Fibroblast of skin of right biceps (primary cell): ENCODE results near the gene RAB3D.
A peak's percentile ranks its signal among the peaks of the same experiment; 100 is the strongest.
"Not testable (repeated sequence)": the region's sequence is repeated elsewhere in the genome, so short reads cannot be mapped to it uniquely, and the experiment has no call there.

Source experiments
- DNase-seq: peaks from one replicate; pipeline ENCODE4 v3.0.0-alpha.2; 2013

Gene RAB3D

DNA sequence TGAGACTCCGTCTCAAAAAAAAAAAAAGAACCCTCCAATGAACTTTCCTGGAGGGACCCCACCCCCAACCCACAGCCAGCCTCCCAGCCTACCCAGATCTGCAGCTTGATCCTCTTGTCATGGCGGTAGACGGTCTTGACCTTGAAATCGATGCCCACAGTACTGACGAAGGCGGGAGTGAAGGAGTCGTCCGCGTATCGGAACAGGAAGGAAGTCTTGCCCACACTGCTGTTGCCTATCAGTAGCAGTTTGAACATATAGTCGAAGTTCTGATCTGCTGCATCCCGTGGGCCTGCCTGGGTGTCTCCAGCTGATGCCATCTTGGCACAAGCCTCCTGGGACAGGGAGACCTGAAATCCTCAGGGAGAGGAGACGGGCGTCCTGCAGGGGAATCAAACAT, 2.4 kb downstream of the RAB3D start:
- DNase-seq, result no peak

DNA sequence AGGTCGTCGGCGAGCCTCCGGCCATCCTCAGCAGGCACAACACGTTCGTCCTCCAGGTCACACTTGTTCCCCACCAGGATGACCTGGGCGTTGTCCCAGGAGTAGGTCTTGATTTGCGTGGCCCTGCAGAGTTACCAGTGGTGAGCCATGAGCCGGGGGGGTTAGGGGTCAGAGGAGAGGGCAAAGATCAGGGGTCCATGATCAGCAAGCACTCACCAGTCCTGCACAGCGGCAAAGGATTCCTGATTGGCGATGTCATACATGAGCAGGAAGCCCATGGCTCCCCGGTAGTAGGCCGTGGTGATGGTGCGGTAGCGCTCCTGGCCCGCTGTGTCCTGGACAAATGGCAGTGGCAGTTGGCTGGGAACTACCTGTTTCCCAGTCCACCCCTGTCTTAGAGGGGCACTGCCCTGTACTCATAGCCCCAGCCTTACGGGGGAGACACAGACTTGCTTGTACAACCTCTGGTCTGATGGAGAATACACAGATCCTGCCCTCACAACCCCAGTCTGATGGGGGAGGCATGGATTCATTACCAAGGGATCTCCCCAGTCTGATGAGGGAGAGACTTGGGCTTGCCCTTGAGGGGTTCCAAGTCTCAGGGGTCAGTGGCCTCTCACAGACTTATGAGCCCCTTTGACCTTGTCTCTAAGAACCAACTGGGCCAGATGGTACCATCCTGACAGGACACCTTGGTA, 3.9 kb downstream of the RAB3D start:
- DNase-seq, result no peak

DNA sequence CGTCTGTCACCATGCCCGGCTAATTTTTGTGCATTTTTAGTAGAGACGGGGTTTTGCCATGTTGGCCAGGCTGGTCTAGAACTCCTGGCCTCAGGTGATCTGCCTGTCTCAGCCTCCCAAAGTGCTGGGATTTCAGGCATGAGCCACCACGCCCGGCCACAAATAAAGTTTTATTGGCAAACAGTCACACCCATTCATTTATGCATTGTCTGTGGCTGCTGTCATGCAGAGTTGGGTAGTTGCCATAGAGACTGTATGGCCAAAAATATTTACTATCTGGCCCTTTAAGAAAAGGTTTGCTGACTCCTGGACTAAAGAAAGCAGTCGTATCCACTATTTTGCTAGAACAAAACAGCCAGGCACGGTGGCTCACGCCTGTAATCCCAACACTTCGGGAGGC, 5.6 kb downstream of the RAB3D start:
- peak; percentile 32 for DNase-seq

DNA sequence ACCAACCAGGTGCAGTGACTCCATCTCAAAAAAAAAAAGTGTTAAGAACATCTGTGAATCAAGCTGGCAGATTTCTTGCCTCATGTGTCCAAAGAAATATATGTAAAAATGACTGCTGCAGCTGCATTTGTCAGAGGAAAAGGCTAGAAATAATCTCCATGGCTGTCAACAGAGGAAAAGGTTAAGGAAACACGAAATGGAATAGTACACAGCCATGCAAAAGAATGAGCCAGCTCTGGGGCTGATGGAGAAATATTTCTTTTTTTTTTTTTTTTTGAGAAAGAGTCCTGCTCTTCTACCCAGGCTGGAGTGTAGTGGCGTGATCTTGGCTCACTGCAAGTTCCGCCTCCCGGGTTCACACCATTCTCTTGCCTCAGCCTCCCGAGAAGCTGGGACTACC, 6.6 kb downstream of the RAB3D start:
- no peak for DNase-seq

DNA sequence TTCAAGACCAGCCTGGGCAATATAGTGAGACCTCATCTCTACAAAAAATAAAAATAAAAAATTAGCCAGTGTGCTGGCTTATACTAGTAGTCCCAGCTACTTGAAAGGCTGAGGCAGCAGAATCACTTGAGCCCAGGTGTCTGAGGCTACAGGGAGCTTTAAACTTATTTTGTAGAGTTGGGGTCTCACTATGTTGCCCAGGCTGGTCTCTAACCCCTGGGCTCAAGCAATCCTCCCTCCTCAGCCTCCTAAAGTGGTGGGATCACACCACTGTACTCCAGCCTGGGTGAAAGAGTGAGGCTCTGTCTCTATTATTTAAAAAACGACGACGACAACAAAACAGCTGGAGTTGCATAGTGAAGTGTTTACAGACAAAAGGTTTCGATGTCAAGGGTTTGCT, 8.0 kb downstream of the RAB3D start:
- no peak for DNase-seq

DNA sequence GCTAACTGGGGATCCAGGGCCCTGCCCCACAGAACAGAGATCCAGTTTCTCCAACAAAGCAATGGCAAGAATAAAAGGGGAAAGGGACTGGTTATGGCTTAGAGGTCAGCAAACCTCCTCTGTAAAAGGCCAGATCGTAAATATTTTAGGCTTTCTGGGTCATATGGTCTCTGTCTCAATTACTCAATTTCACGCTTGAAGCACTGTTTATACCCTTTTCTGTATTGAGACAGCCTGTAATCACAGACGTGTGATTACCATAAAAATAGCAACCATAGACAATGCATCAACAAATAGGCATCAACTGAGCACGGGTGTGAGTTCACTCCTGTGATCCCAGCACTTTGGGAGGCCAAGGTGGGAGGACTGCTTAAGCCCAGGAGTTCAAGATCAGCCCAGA, 9.3 kb downstream of the RAB3D start:
- DNase-seq, result no peak

DNA sequence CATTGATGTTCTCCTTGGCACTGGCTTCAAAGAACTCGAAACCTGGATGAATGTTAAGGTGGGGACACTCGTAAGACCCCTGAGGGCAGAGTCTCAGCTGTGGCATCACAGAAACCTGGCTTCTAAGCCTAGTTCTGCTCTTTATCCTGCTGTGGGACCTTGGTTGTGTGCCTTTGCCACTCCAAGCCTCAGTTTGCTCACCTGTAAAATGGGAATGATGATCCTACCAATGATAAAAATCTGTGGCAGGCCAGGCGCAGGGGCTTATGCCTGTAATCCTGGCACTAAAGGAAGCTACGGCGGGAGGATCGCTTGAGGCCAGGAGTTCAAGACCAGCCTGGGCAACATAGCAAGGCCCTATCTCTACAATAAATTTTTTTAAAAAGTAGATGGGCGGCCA, 13.9 kb downstream of the RAB3D start:
- no peak for DNase-seq

DNA sequence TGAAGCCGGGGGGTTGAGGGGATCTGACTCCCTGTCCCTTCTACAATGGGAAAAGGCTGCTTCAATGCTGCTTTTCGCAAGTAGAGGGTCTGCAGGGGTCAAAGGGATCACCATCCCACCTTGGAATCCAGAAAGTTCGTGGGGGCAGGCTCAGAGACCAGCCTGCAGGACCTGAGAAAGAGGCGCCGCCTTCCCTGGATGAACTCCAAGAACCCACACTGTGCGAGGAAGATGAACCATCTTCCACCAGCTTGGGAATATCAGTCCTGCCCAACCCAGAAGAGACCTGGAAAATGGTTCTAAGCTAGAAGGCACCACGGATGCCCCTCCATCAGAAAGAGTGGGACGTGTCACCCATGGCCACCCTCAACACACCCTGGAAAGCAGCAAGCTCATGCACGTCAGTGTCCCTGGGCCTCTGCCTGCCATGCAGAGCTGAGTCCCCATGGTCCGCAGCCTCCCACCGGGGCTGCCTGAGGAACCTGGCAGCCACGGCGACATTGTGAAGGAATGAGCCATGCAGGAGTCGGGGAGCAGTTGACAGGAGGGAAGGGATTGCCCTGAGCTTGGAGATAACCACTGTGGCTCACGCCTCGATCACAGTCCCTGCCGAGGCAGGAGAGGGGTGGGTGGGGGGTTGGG, 14.6 kb downstream of the RAB3D start:
- no peak for DNase-seq

DNA sequence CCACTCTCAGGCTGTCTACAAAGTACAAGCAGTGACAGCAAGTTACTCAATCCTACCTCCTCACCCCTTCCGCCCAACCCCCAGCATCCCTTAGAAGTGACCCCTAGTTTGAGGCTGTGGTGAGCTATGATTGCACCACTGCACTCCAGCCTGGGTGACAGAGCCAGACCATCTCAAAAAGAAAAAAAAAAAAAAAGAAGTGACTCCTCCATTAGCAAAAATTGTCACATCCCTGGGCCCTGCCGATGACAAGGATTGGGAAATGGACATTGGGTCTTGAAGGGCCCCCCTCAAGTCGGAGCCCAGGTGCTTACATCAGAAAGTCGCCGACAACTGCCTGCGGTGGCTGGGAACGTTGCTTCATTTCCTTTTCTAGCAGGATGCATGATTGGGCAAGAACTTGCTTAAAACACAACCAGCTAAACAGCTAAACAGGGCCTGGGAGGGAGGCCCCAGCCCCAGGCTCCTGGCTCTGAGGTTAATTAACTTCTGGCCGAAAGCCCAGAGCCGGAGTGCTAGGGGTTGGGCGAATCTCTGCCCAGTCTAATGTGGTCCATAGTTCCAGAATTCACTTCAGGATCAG, 15.3 kb downstream of the RAB3D start:
- DNase-seq, result peak; percentile 91

DNA sequence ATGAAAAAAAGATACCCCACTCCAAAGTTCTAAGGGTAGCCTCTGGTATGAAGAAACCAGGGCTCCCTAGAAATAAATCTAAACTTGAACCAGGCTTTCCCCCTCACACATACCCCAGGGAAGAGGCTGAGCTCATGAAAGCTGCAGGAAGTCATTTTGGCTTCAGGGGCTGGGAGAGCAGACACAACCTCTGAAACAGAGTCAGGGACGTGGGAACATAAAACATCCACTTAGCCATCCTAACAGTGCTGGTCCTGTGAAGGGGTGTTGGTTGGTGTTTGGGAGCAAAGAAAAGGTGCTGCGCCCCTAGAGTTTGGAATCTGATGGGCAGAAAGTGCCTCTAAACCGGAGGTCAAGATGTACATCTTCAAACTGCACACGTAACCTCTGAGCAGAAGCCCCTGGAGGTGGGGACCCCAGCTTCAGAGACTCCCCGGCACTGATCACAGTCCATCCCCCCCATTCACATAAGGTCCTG, 15.8 kb downstream of the RAB3D start:
- DNase-seq, result no peak

DNA sequence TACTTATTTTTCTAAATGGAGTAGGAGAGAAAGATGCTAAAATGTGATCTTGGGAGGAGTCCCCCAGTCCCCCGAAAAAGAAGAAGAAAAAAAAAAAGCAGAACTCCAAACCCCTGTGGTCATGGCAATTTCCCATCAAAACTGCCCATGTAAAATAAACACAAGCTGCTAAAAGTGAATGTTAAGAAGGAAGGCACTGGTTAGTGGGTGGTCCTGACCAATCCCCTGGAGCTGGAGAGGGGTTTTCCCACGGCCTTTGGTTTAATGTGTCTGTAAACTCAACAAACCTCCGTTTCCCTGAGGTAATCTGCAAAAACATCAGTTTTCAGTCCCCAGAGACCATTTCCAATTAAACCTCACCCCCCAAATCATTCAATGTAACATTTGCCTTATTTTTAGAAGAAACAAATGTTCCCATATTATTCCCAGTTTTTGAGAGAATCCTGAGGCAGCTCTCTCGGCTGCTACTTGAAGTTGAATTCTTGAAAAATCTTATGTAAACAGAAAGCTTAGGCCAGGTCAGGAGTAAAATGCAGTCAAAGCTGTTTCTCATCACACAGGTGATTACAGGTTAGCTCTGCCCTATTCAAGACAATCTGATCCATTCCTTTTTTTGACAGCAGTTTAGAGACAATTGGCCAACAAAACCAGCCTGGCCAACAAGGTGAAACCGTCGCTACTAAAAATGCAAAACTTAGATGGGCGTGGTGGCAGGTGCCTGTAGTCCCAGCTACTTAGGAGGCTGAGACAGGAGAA, 17.0 kb downstream of the RAB3D start:
- DNase-seq, result no peak

DNA sequence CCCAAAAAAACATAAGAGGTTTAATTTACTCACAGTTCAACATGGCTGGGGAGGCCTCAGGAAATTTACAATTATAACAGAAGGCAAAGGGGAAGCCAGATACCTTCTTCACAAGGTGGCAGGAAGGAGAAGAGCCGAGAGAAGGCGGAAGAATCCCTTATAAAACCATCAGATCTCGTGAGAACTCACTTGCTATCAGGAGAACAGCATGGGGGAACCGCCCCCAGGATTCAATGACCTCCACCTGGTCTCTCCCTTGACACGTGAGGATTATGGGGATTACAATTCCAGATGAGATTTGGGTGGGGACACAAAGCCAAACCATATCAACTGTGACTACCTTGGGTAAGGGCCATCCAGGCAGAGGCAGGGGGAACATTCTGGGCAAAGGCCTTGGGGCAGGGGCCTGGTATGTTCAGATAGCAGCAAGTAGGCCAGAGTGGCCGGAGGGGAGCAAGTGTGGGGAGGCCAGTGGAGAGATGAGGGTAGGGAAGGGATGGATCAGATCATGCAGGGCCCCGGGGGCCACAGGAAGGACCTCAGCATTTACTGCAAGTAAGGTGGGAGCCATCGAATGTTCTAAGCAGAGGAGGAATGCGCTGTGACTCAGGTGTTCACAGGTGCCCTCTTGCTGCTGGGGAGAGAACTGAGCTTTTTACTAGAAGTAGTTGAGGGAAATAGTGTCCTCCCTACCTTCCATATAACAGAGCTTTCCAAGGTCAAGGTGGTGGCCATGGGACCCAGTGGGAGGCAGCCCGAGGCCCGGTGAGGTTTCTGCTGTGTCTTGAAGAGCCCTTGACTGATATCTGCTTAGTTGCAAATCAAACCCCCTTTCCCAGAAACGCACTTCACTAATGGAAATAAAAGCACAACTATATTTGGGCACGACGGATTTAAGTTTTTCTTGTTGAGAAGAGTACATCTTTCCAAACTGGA, 18.0 kb downstream of the RAB3D start:
- no peak for DNase-seq

DNA sequence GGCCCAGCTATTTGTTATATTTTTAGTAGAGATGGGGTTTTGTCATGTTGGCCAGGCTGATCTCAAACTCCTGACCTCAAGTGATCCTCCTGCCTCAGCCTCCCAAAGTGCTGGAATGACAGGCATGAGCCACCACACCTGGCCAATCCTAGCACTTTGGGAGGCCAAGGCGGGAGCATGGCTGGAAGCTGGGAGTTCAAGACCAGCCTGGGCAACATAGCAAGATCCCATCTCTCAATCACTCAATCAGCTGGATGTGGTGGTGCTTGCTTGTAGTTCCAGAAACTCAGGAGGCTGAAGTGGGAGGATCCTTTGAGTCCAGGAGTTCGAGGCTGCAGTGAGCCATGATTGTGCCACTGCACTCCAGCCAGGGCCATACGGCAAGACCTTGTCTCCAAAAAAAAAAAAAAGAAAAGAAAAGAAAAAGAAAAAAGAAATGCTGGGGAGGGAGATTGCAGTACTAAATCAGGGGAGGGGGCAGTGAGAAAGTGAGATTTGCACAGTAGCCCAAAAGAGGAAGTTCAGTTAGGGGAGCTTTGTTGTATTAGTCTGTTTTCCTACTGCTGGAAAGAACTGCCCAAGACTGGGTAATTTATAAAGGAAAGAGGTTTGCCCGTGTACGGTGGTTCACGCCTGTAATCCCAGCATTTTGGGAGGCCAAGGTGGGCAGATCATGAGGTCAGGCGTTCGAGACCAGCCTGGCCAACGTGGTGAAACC, 19.0 kb downstream of the RAB3D start:
- not testable (repeated sequence) for DNase-seq

DNA sequence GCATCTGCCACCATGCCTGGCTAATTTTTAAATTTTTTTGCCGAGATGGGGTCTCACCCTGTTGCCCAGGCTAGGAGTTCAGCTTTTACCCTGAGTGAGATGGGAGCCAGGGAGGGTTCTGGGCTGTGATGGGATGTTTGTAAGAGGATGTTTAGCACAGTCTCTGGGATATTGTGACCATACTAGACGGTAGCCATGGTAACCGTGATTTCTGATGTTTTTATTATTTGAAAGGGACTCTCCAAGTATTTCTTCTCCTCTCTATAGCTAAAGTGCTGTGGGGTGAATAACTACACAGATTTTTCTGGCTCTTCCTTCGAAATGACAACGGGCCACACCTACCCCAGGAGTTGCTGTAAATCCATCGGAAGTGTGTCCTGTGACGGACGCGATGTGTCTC, 33.1 kb downstream of the RAB3D start:
- DNase-seq, result no peak

DNA sequence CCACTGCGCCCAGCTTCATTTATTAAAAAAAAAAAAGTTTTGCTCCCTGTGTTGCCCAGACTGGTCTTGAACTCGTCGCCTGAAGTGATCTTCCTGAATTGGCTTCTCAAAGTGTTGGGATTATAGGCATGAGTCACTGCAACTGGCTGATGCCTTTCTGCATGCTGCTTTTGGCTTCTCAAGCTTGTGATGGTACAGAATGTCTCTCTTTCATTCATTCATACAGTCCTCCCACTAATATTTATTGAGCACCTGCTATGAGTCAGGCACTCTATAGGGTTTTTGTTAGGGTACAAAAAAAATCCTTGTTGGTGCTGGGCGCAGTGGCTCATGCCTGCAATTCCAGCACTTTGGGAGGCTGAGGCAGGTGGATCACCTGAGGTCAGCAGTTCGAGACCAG, 34.5 kb downstream of the RAB3D start:
- DNase-seq, result no peak

DNA sequence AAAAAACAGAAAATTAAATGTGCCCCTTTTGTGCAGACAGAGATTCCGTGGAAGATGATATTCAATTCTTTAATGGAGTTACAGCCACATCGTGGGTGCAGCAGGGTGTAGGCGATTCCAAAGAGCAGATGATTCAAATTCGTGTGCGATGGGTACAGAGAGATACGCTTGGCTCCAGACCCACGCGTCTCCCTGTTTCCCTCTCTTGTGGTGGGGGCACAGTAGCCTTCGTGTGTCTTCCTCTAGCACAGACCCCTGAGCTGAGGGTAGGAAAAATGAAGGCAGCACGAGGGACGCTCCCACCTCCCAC, 38.7 kb downstream of the RAB3D start:
- DNase-seq, result no peak

DNA sequence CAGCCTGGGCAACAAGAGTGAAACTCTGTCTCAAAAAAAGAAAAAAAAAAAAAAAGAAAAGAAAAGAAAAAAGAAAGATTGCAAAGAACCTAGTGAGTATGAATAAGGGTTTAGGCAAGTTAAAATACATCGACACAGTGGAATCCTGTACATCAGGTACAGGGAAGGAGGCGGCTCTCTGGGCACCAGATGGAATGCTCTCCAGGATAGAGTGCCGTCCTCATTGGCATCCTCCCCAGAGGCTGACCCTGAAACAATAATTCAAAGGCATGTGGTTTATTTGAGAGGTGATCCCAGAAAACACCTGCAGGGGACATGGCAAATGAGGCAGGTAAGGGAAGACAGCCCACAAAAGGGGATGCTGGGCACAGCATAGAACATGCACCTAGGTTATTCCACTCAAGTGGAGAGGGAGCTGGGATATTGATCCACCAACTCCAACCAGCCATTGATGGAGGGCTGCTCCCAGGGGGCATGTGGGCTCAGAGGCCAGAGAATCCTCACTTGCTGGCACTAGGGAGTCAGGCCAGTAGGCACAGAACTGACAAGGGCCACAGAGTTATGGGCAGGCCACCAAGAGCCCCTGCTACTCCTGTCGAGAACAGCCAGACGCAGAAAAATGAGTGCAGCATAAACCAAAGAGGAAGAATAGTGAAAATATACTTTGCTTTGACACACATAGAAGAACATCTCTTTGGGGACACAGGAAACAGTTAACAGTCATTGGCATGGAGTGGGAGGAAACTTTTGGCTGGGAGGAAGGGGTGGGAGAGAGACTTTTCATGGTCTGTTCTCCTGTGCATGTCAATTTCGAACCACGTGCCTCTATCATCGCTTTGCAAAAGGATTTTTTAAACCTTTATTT, 39.3 kb downstream of the RAB3D start:
- no peak for DNase-seq

DNA sequence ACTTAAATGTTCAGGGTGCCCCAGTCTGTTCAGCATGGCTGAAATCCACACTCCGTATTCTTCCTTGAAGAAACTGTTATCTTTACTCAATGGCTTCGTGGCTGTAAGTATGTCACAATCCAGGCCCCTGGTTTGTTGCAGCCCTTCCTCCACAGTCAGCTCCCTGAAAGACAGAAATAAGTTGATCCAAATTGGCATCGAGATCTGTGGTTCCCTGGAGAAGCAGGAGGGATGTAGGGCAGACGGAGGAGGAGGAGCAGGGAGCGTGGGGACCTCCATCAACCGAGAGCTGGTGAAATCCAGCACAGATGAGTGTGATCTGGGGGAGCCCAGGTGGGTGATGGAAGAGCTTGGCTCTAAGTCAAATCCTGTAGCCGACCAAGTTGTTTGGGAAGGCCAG, 43.2 kb downstream of the RAB3D start:
- no peak for DNase-seq

DNA sequence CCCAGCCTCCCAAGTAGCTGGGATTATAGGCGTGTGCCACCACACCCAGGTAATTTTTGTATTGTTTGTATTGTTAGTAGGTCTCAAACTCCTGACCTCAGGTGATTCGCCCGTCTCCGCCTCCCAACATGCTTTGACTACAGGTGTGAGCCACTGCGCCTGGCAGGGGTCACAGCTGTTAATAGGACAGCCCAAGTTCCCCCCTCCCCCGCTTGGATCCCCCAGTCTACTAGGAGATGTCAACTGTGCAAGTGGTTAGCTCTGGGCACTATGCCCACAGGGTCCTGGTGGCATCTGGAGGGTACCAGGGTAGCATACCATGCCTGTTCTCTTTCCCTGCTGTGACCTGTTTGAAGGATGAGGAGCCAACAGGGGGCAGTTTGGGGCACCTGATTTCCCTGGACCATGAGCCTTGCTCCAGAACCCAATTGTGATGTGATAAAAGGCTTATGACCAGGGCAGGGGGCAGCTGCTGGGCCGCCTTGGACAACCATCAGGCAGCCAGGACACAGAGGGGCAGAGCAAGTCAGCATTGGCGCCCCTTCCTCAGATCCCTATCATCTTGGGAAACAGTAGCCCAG, 43.7 kb downstream of the RAB3D start, which contains the start of gene TSPAN16:
Gene TSPAN16, plus strand, starts transcription at position 496 of the 581 bp plus-strand sequence. CDS start 138 bp downstream, outside the sequence.
- DNase-seq, result no peak

DNA sequence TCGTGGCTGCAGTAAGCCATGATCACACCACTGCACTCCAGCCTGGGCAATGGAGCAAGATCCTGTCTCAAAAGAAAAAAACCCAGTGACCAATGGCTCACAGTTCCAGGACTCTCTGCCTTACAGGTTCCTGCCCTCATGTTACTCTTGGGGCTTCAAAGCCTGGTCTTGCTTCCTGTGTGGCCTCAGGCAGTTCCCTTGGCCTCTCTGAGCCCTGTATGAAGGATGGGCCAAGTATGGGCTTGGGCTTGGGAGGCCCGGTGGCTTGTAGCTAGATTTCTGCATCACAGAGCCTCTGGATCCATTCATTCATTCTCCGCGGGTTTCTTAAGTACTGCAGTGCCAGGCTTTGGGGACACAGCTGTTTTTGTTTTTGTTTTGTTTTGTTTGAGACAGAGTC, 44.3 kb downstream of the RAB3D start:
- no peak for DNase-seq
